Nephron (organoid): ENCODE results near the gene OR6S1.

ENCODE experiments used
- H3K27ac Mint-ChIP-seq, 3 experiments: 2 replicates each; pipeline ENCODE4 v1.8.0; 2020; ENCODE audit warnings: mixed read lengths in 3 of 3, mild to moderate bottlenecking in 2 of 3, moderate library complexity in 1 of 3
- H3K27me3 Mint-ChIP-seq: 2 replicates; pipeline ENCODE4 v1.8.0; 2021; ENCODE audit warnings: low read depth, mild to moderate bottlenecking, moderate library complexity, mixed read lengths
- H3K36me3 Mint-ChIP-seq: 2 replicates; pipeline ENCODE4 v1.8.0; 2020; ENCODE audit warnings: low read depth, mixed read lengths
- H3K4me1 Mint-ChIP-seq: 2 replicates; pipeline ENCODE4 v1.8.0; 2020; ENCODE audit warnings: mixed read lengths
- H3K4me3 Mint-ChIP-seq, 3 experiments: 2 replicates each; pipeline ENCODE4 v1.8.0; 2020; ENCODE audit warnings: mild to moderate bottlenecking in 3 of 3, mixed read lengths in 3 of 3, moderate library complexity in 2 of 3
- H3K9me3 Mint-ChIP-seq: 2 replicates; pipeline ENCODE4 v1.8.0; 2020; ENCODE audit warnings: mixed read lengths
- CTCF ChIP-seq, 3 experiments: fragments of 200-600 bp; sonication (generic); IDR thresholded peaks; one replicate each; pipeline ENCODE4 v1.5.0; 2021; ENCODE audit warnings: antibody characterized with exemption in 3 of 3; ENCODE audit not compliant: unreplicated experiment in 3 of 3

The OR6S1 gene

GRCh38 chr14:20614038-20614840 lies 27.3 kb downstream of the OR6S1 start:
- Mint-ChIP-seq H3K4me1 (no peaks in the 10 kb centered on the region), H3K27ac (peak overlapping the region in 1 of 3 experiments; percentile 38), H3K4me3 (no peak overlapping the region), H3K27me3 (peaks cover 8% of the 10 kb centered on the region), H3K9me3 (no peaks in the 10 kb centered on the region), H3K36me3 (no peaks in the 10 kb centered on the region)
- no peak for TF ChIP-seq CTCF (IDR thresholded peaks at IDR 0.05; ENCODE audit: unreplicated experiment in 3 of 3)

- TF ChIP-seq CTCF (IDR thresholded peaks at IDR 0.05; ENCODE audit: unreplicated experiment in 3 of 3): peak; percentile 78 to 82 (median 78)
- Mint-ChIP-seq H3K4me3 (no peak overlapping the region), H3K36me3 (no peaks in the 10 kb centered on the region), H3K27ac (no peak overlapping the region), H3K27me3 (no peaks in the 10 kb centered on the region), H3K4me1 (no peaks in the 10 kb centered on the region), H3K9me3 (no peaks in the 10 kb centered on the region)
Observed at GRCh38 chr14:20613094-20614037, 28.1 kb downstream of the OR6S1 start.

GRCh38 chr14:20612403-20612802 lies 29.1 kb downstream of the OR6S1 start:
- Mint-ChIP-seq H3K4me1 (no peaks in the 10 kb centered on the region), H3K4me3 (no peak overlapping the region), H3K27ac (no peak overlapping the region), H3K27me3 (no peaks in the 10 kb centered on the region), H3K9me3 (no peaks in the 10 kb centered on the region), H3K36me3 (no peaks in the 10 kb centered on the region)
- TF ChIP-seq CTCF (IDR thresholded peaks at IDR 0.05; ENCODE audit: unreplicated experiment in 3 of 3): no peak

GRCh38 chr14:20611277-20611676 lies 30.2 kb downstream of the OR6S1 start:
- Mint-ChIP-seq H3K9me3 (no peaks in the 10 kb centered on the region), H3K27me3 (peaks cover 5% of the 10 kb centered on the region), H3K4me1 (no peaks in the 10 kb centered on the region), H3K27ac (no peak overlapping the region), H3K4me3 (no peak overlapping the region), H3K36me3 (no peaks in the 10 kb centered on the region)
- no peak for TF ChIP-seq CTCF (IDR thresholded peaks at IDR 0.05; ENCODE audit: unreplicated experiment in 3 of 3)

GRCh38 chr14:20610002-20610765 lies 31.3 kb downstream of the OR6S1 start:
- Mint-ChIP-seq H3K4me1 (no peaks in the 10 kb centered on the region), H3K36me3 (no peaks in the 10 kb centered on the region), H3K9me3 (no peaks in the 10 kb centered on the region), H3K27ac (no peak overlapping the region), H3K4me3 (no peak overlapping the region), H3K27me3 (peaks cover 5% of the 10 kb centered on the region)
- TF ChIP-seq CTCF (IDR thresholded peaks at IDR 0.05; ENCODE audit: unreplicated experiment in 3 of 3): no peak
